HG03521 (cell line): ENCODE results near the gene CHD2.

Experiments
- ATAC-seq: cut with Tn5 transposase; IDR thresholded peaks from one replicate; pipeline ENCODE4 v1.9.1; 2021; ENCODE audit warnings: mild to moderate bottlenecking, moderate library complexity; ENCODE audit not compliant: unreplicated experiment

Gene CHD2

GRCh38 chr15:93005133-93005532 lies 105.0 kb downstream of the CHD2 start:
- no peak for ATAC-seq

- no peak for ATAC-seq
Observed at GRCh38 chr15:93007994-93008393, 107.9 kb downstream of the CHD2 start.

GRCh38 chr15:93012786-93013185 lies 112.7 kb downstream of the CHD2 start:
- ATAC-seq: no peak

DNA sequence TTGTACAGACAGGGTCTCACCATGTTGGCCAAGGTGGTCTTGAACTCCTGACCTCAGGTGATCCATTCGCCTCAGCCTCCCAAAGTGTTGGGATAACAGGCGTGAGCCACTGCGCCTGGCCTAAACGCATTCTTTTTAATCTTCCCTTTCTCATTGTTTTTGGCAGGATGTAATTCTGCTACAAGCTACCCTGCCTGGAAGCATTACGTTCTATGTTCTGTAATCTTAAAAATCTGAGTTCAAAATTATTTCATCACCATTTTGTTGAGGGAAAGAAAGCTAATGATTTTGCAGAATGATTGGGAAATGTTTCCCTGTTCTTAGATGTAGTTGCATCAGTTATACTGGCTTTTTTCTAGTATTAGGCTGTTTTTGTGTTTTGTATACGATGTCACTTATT lies 117.4 kb downstream of the CHD2 start:
- no peak for ATAC-seq

- ATAC-seq: no peak
Observed at GRCh38 chr15:93018574-93018973, 118.5 kb downstream of the CHD2 start.

DNA sequence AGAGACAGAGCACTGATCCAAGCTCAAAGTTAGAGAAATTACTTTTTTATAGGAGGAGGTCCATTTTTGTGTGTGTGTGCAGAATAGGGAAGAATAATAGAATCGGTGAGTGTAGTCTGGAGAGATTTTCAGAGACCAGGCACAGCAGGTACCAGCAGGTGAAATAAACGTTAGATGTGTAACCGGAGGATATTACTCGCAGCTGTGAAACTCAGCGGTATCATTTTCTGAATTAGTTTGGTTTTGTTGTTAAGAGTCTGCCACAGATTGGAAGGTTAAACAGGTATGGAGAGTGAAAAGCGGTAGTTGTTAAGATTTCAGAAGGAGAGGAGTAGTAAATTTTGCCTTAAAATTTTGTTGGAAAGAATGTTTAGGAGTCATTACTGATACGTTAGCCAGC lies 119.0 kb downstream of the CHD2 start:
- ATAC-seq: no peak

DNA sequence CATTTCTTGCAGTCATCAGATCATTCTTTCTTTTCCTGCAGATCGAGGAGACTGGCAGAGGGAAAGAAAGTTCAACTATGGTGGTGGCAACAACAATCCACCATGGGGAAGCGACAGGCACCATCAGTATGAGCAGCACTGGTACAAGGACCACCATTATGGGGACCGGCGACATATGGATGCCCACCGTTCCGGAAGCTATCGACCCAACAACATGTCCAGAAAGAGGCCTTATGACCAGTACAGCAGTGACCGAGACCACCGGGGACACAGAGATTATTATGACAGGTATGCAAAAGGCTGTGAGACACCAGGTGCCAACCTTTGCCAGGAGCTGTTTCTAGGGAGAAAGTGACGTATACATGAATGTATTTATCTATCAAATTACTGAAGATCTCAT lies 119.8 kb downstream of the CHD2 start:
- ATAC-seq: no peak

- peak; percentile 75 for ATAC-seq
Observed at GRCh38 chr15:93020976-93021772, 121.0 kb downstream of the CHD2 start.

- no peak for ATAC-seq
Observed at GRCh38 chr15:93024293-93024692, 124.2 kb downstream of the CHD2 start.

DNA sequence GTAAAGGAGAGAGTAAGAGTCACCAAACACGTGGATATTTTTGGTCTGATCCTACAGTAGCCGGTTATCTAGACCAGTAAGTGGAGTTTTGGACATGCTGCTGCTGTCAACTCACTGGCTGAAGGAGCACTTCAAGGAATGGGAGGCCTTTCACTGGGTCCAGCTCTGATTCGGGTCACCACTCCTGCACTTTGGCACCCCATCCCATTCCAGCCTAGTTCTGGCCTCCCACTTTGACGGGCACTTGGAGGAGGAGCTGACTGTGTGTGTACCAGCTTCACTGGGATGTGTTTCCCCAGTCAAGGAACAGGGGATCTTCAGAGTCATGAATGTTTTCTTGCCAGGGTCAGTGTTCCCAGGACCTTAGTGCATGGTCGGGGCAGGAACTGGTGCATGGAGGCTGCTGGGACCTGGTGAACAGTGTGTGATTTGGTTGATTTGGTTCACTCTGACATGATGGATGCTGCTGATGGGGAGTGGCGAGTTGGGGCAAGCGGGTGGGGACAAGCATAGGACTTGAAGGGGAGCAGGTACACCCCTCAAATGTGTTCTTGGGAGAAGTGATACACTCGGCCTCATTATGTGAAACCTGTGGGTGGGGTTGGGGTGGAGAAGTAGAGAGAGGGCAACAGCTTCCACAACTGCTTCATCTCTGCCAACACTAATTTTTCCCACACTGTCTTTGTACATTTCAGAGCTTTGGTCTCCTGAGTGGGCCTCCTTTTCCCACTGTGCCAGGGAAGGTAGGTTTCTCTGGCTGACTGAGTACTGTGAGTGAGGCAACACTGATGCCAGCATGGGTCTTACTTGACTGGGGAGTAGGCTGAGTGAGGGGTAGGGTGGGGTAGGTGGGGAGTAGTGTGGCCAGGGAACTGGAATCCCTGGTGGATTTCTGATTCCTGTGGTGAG lies 124.8 kb downstream of the CHD2 start:
- ATAC-seq: no peak

- ATAC-seq: no peak
Observed at GRCh38 chr15:93025625-93025982, 125.5 kb downstream of the CHD2 start.

DNA sequence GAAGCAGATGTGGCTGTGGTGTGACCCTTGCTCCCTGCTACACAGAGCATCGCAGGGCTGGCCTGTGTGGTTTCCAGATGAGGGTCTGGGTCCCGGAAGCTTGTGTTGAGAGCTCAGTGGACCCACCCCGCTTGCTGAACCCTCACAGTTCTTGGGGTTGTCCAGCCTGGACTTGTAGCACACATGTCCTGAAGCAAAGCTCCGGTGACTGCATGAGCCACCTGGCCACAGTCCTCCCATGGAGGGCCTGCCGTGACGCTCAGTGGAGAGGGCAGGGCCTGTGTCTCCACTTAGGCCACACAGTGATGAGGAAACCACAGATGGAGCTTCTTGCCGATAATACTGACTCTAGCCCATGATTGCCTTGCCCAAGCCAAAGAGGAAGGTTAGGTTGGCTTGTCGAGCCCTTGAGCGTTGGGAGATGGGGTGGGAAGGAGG lies 126.3 kb downstream of the CHD2 start:
- ATAC-seq: no peak

DNA sequence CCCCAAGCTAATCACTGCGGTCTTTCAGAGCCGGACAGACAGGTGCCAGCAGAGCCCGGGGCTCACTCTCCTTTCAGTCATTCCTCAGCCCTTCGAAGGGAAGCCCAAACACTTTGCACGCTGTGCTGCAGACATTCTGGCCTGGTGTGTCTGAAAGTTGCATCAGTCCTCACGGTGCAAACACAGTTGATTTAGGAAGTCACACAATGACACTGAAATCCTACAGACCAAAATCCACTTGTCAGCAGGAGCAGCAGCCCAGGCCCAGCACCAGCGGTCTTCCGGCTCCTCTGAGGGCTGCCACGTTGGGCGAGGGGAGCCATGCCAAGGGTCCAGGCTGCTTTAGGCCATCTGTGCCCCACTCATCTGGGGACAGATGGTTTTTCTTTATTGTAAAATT lies 127.3 kb downstream of the CHD2 start:
- no peak for ATAC-seq

- no peak for ATAC-seq
Observed at GRCh38 chr15:93028111-93028631, 128.0 kb downstream of the CHD2 start.

DNA sequence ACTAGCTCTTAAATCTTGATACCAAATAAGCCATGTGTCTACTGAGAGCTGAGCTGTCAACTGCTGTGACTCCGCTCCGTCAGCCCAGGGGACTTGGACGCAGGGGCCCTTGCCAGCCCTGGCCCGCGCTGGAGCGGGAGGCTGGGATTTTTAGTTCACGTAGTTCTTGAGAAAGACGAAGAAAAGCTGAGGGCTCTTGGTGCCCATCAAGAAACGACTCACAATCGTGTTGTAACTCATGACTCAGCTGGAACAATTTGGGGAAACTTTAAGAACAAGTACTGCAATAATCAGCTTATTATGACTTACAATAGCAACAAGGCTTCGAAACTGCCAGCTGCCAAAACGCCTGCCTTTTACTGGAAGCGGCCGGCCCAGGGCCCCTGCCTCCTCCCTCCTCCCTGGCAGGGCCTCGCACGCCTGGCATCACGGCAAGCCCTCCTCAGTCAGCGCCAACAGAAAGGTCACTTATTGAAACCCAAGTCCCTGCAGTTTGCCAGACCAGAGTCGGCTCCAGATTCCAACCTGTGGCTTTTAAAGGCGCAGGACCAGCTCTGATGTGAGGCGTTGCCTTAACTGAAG lies 128.6 kb downstream of the CHD2 start:
- no peak for ATAC-seq

GRCh38 chr15:93029214-93029835 lies 129.2 kb downstream of the CHD2 start:
- no peak for ATAC-seq

DNA sequence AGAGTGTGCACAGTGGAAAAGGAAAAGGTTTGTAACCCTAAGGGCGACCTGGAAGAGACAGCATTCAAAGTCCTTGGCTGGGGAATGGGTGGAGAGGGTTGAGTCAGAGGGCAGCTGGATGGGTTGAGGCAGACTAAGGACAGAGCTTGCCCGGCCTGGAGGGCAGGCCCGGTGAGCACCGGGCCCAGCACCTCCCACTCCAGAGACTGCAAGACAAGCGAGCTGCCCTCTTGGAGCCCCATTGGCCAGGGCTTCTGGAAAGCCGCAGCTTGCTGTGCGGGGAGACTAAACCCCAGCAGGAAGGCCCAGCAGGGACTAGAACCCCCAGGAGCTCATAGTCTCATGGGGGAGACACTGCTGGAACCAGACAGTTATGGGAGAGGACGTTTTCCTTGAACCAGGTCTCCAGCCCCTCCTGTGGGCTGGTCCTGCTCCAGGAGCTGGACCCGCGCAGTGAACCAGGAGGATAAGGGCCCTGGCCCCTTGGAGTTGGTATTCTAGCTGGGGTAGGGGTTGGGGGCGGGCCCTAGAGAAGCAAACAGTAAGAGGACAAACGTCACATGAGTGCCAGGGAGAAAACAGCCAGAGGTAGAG lies 129.8 kb downstream of the CHD2 start:
- ATAC-seq: no peak

DNA sequence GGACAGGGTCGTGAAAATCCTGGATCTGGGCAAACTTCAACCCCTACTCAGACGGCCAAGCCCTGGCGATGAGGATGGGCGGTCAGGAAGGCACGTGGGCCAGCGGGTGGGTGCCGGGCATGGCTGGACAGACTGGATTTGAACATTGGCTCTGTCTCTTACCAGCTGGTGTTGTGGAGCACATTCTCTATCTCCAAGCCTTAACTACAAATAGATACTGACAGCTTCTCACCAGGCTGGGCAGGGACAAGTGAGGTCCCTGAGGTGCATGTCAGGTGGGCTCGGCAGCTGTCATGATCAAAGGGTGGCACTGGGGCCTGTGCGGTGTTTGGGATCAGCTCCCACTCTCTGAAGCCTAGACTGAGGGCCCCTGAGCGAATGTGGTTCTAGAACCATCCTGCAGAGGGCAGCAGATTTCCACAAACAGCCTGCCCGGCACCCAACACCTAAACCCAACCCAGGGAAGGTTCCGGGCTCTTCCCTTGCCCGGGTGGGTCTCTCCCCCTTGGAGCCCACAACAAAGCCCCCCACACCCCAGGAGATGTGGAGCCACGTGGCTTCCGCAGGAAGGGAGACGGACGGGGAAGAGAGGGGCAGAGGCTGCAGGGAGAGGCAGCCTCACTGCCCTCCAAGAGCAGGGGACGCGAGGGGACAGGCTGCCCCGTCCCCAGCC lies 130.4 kb downstream of the CHD2 start:
- ATAC-seq: peak; percentile 78

DNA sequence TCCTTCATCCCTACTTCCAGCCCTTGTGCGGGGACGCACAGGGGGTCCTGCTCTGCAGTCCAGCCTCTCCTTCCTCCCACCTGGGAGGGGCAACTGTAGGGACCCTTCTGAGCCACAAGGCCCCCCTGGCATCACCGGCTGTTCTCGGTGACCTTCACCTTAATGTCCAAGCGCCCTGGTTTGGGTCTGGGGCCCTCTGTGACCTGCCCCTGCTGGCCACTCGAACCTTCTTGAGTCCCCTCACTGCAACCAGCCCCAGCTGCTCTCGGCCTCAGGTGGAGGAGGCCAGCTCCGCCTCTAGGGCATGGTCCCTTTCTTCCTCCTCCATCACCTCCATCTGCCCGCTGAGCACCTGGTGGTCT lies 131.0 kb downstream of the CHD2 start:
- no peak for ATAC-seq
